Measurements from ENCODE around the gene NDUFS8. TPM values are rescaled to one million over a fixed set of nuclear protein-coding genes. Genes with fewer than 3 reads are reported as not detected.

NDUFS8 gene
- total and polyA plus RNA-seq, 2 of the 13 experiments (the other 11 are each of a cell fraction or from before 2014, with no cell fraction given): 96.7 to 158 TPM

GRCh38 chr11:68016904-68017817, 13.3 kb upstream of the NDUFS8 start:
- no peaks in the 10 kb centered on the region for H4K20me1 ChIP-seq (ENCODE audit: insufficient read depth, low read length)
- H3K27me3 ChIP-seq (ENCODE audit: control insufficient read depth in 1 of 2, insufficient read depth in 2 of 2, low read length in 2 of 2): no peaks in the 10 kb centered on the region
- H3K36me3 ChIP-seq (replicated peaks in 1 of 2; ENCODE audit: control insufficient read depth in 1 of 2, insufficient read depth in 2 of 2, low read length in 2 of 2): no peaks in the 10 kb centered on the region
- in situ Hi-C loops (cut with HindIII; ENCODE audit: extremely low pct_ligation_motif_present, low pct_unique_long_range_greater_than_20kb): no loop called here
- FAIRE-seq (peak; percentile 96), ATAC-seq (peak; percentile 82), DNase-seq (ENCODE audit: low spot score) (peak; percentile 94)
- peak overlapping the region; percentile 87 for H3K27ac ChIP-seq (ENCODE audit: extremely low read length, insufficient read depth, low read length)
- peak overlapping the region; percentile 95 for H3K4me2 ChIP-seq (ENCODE audit: low read depth, low read length)
- peak overlapping the region; percentile 38 to 69 (median 45); a peak in 5 of 6 replicates for H3K4me3 ChIP-seq (replicated peaks in 1 of 3; ENCODE audit: insufficient read depth in 1 of 3, low read depth in 2 of 3, low read length in 3 of 3)
- BruUV-seq (replicated peaks): no TSS peak
- ChIA-PET CTCF (ENCODE audit: low intra/inter-chr PET ratio, low total read pairs) (no interaction called here), POLR2A (no interaction called here)
- intact Hi-C loops (cut with micrococcal nuclease; ENCODE audit: unreplicated experiment): loop anchor here (1.0 kb wide), 1 partner anchor 8 kb away; no protein-coding TSS in a partner anchor
- no peaks in the 10 kb centered on the region for H3K79me2 ChIP-seq (ENCODE audit: insufficient read depth, low read length)
- H2AFZ ChIP-seq (ENCODE audit: low read length): no peak overlapping the region
- peak overlapping the region; percentile 63 for H3K9ac ChIP-seq (ENCODE audit: insufficient read depth, low read depth, low read length)
- peaks cover 85% of the 10 kb centered on the region for H3K4me1 ChIP-seq (ENCODE audit: insufficient read depth, low read length)
- no peaks in the 10 kb centered on the region for H3K9me3 ChIP-seq (ENCODE audit: low read length)
- WGBS (ENCODE audit: low lambda C conversion rate): 0% methylated on average over 13 of the region's 16 CpGs
- TF ChIP-seq ZNF280D (CRISPR knock-in tag; IDR thresholded peaks at IDR 0.05) (no peak), SKI (IDR thresholded peaks at IDR 0.05; ENCODE audit: partially characterized antibody) (peak; percentile 87), E2F1 (CRISPR knock-in tag; IDR thresholded peaks at IDR 0.05) (no peak), ZNF382 (CRISPR knock-in tag; IDR thresholded peaks at IDR 0.05; ENCODE audit: borderline replicate concordance) (no peak), FOXC1 (CRISPR knock-in tag; IDR thresholded peaks at IDR 0.05; ENCODE audit: borderline replicate concordance) (peak; percentile 52), SNAPC5 (CRISPR knock-in tag; IDR thresholded peaks at IDR 0.05; ENCODE audit: borderline replicate concordance) (no peak), ZNF674 (CRISPR knock-in tag; IDR thresholded peaks at IDR 0.05; ENCODE audit: low read depth) (no peak), KLF15 (CRISPR knock-in tag; IDR thresholded peaks at IDR 0.05; ENCODE audit: borderline replicate concordance) (0 out of 2 replicates have a peak, but pooled peaks have one; percentile 56), NFRKB (IDR thresholded peaks at IDR 0.05) (no peak), GATA4 (IDR thresholded peaks at IDR 0.05; ENCODE audit: borderline replicate concordance, low read depth) (no peak), MTA3 (CRISPR knock-in tag; IDR thresholded peaks at IDR 0.05) (no peak), ZSCAN5A (CRISPR knock-in tag; IDR thresholded peaks at IDR 0.05; ENCODE audit: borderline replicate concordance) (no peak), HIC2 (CRISPR knock-in tag; IDR thresholded peaks at IDR 0.05; ENCODE audit: low read depth) (peak; percentile 86), CC2D1A (CRISPR knock-in tag; IDR thresholded peaks at IDR 0.05) (no peak), ZNF292 (CRISPR knock-in tag; IDR thresholded peaks at IDR 0.05; ENCODE audit: borderline replicate concordance, low read depth) (peak; percentile 97)
